Heart right ventricle (tissue), 16 donors: Measurements from ENCODE around the gene BIRC7. TPM values are rescaled to one million over a fixed set of nuclear protein-coding genes. Genes with fewer than 3 reads are reported as not detected.

Experiments
- ATAC-seq, 8 donors: fragments of 200-7000 bp; cut with Tn5 transposase; one replicate each; pipeline ENCODE4 v1.9.1; 2020; ENCODE audit warnings: mild to moderate bottlenecking in 8 of 8, moderate library complexity in 8 of 8, moderate number of reproducible peaks in 1 of 8
- DNase-seq, 2 donors: peaks; one replicate each; pipeline ENCODE4 v3.0.0-alpha.2; 2020
- H3K27ac ChIP-seq, 10 donors: fragments of 200-600 bp; sonication (generic) in 2 of 10; one replicate each; pipeline versions ENCODE4 v1.5.0 to v1.8.0; 2020 to 2022; ENCODE audit warnings: mild to moderate bottlenecking in 3 of 10
- H3K27me3 ChIP-seq, 7 donors: fragments of 200-600 bp; one replicate each; pipeline ENCODE4 v1.8.0; 2021 to 2022; ENCODE audit warnings: mild to moderate bottlenecking in 2 of 7
- H3K36me3 ChIP-seq, 9 donors: fragments of 200-600 bp; sonication (generic) in 1 of 9; one replicate each; pipeline versions ENCODE4 v1.5.0 to v1.8.0; 2020 to 2022; ENCODE audit warnings: mild to moderate bottlenecking in 2 of 9
- H3K4me1 ChIP-seq, 9 donors: fragments of 200-600 bp; sonication (generic) in 1 of 9; one replicate each; pipeline versions ENCODE4 v1.5.0 to v1.8.0; 2020 to 2022; ENCODE audit warnings: mild to moderate bottlenecking in 4 of 9
- H3K4me3 ChIP-seq, 10 donors: fragments of 200-600 bp; sonication (generic) in 2 of 10; one replicate each; pipeline versions ENCODE4 v1.5.0 to v1.8.0; 2020 to 2022; ENCODE audit warnings: mild to moderate bottlenecking in 7 of 10, moderate library complexity in 2 of 10
- H3K9me3 ChIP-seq, 11 donors: fragments of 200-600 bp in 10 of 11; sonication (generic) in 2 of 11; one replicate each; pipeline versions ENCODE4 v1.5.0 to v1.8.0; 2013 to 2022; ENCODE audit warnings: mild to moderate bottlenecking in 2 of 11, control low read depth in 1 of 11, moderate library complexity in 1 of 11
- CTCF ChIP-seq, 9 donors: fragments of 200-600 bp; sonication (generic) in 2 of 9; IDR thresholded peaks; one replicate each; pipeline versions ENCODE4 v1.5.0 to v1.8.0; 2021 to 2022; ENCODE audit warnings: antibody characterized with exemption in 9 of 9, mild to moderate bottlenecking in 5 of 9, moderate library complexity in 1 of 9
- WGBS, 2 donors: extraction: QIAGEN DNeasy Blood & Tissue Kit; methylation state at CpG; one replicate each; pipeline ENCODE4 v1.1.7; 2013; ENCODE audit warnings: inconsistent platforms in 1 of 2; 5-methylcytosine and 5-hydroxymethylcytosine counted together
- intact Hi-C, 10 donors: fragments of 100-400 bp; cut with DNase I; formaldehyde crosslinking; loops; one replicate each; pipeline versions ENCODE4 v1.11.1 to v1.14.2; 2022
- polyA plus RNA-seq, 2 donors: library from polyadenylated mRNA; stranded (reverse); fragments of 200-250 nt; gene quantifications; one replicate each; pipeline ENCODE4 v1.2.3, GENCODE V29; 2013
- total RNA-seq, 10 donors: library from RNA; stranded (reverse); fragmentation: NEBNext Ultra II Directional in 3 of 10; extraction: Animal tissue kit (Norgen Biotek cat#: 25700) in 3 of 10; gene quantifications; one replicate each; pipeline versions ENCODE4 v1.2.1 to v1.2.4, GENCODE V29; 2021 to 2023
- donor health status: Arrhythmogenic right ventricular cardiomyopathy.
- donor health status: ischemic (EF 13 %, LVEDD 7.1; RV severe dilation, severe dysfunction).
- donor health status: healthy with polysubstance abuse.
- donor health status: DM: no; HTN: yes; CAD: no.
- donor health status: DM: no; HTN: no; CAD: no.
- donor health status: ischemic (EF 25% LVEDD 6.9; RV normal size, moderate dysfunction).
- donor health status: ischemic (EF 25% LVEDD 5.7; RV mildly dilated, moderate dysfunction).
- donor health status: healthy.
- donor health status: DM: yes; HTN: yes; CAD: no.
- donor health status: Ischemic cardiomyopathy.
- donor health status: ischemic (EF 35%, LVEDD 5.7; RV mildly dilated, moderate dysfunction).
- donor health status: nonischemic (EF 11% LVEDD 7.7; RV severe dilation, severe dysfunction).
- donor health status: DM: yes; HTN: yes; CAD: no.
- donor health status: PGD.
- donor health status: ischemic (EF 29% LVEDD 5.4; RV normal size, mild dysfunction).
- donor health status: nonischemic (EF 23%, LVEDD 6.1; RV moderate dilation, normal function).

The BIRC7 gene
- total and polyA plus RNA-seq, 12 donors = 0.21 to 2.1 (median 0.37) TPM; not detected in 7

- DNase-seq (no peak), ATAC-seq (no peak)
- Histone ChIP-seq H3K36me3 (no peaks in the 10 kb centered on the region), H3K27ac (no peak overlapping the region), H3K4me1 (peaks cover 0 to 17% (median 9%) of the 10 kb centered on the region in 9 donors), H3K9me3 (no peaks in the 10 kb centered on the region), H3K4me3 (no peak overlapping the region), H3K27me3 (peaks cover 33 to 91% (median 80%) of the 10 kb centered on the region in 7 donors)
- 63 to 64% methylated on average over 31 of the region's 31 CpGs for WGBS, 2 donors
- no peak for TF ChIP-seq CTCF (IDR thresholded peaks at IDR 0.05)
- intact Hi-C loops = no loop called here
These were observed 20.4 kb downstream of the BIRC7 start for GRCh38 chr20:63255931-63256704.

DNA sequence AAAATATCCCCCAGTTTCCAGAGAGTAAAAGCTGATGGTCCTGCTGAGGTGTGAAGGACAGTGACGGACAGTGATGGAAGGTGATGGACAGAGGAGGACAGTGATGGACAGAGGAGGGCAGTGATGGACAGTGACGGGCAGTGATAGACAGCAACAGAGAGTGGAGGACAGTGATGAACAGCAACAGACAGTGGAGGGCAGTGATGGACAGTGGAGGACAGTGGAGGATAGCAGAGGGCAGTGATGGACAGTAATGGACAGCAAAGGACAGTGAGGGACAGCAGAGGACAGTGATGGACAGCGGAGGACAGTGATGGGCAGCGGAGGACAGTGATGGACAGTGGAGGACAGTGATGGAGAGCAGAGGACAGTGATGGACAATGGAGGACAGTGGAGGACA lies 21.2 kb downstream of the BIRC7 start:
- TF ChIP-seq CTCF (IDR thresholded peaks at IDR 0.05) = no peak
- Histone ChIP-seq H3K4me3 (no peak overlapping the region), H3K27me3 (peaks cover 31 to 92% (median 82%) of the 10 kb centered on the region in 7 donors), H3K36me3 (no peaks in the 10 kb centered on the region), H3K27ac (no peak overlapping the region), H3K4me1 (peaks cover 0 to 17% (median 9%) of the 10 kb centered on the region in 9 donors), H3K9me3 (no peaks in the 10 kb centered on the region)
- intact Hi-C loops = no loop called here
- WGBS, 2 donors = 91 to 93% methylated on average over 4 of the region's 4 CpGs
- ATAC-seq (no peak), DNase-seq (no peak)

DNA sequence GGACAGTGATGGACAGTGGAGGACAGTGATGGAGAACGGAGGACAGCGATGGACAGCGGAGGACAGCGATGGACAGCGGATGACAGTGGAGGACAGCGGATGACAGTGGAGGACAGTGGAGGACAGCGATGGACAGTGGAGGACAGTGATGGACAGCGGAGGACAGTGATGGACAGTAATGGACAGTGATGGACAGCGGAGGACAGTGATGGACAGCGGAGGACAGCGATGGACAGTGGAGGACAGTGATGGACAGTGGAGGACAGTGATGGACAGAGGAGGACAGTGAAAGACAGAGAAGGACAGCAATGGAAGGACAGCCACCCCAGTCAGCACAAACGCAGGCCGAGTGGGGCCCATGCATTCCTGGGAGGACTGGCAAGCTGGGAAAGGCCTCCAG lies 21.9 kb downstream of the BIRC7 start:
- TF ChIP-seq CTCF (IDR thresholded peaks at IDR 0.05) = no peak
- DNase-seq (no peak), ATAC-seq (no peak)
- Histone ChIP-seq H3K4me3 (no peak overlapping the region), H3K9me3 (no peaks in the 10 kb centered on the region), H3K27ac (no peak overlapping the region), H3K27me3 (peaks cover 25 to 92% (median 79%) of the 10 kb centered on the region in 7 donors), H3K4me1 (peaks cover 0 to 17% (median 9%) of the 10 kb centered on the region in 9 donors), H3K36me3 (no peaks in the 10 kb centered on the region)
- WGBS, 2 donors = 94 to 96% methylated on average over 13 of the region's 13 CpGs
- intact Hi-C loops = no loop called here

GRCh38 chr20:63258781-63259180 lies 23.1 kb downstream of the BIRC7 start:
- peaks cover 0 to 8% (median under 1%) of the 10 kb centered on the region in 9 donors for H3K4me1 ChIP-seq
- H3K4me3 ChIP-seq = no peak overlapping the region
- H3K9me3 ChIP-seq = no peaks in the 10 kb centered on the region
- peaks cover 20 to 91% (median 78%) of the 10 kb centered on the region in 7 donors for H3K27me3 ChIP-seq
- 39% methylated on average over 8 of the region's 8 CpGs for whole genome bisulfite sequencing, 2 donors
- H3K36me3 ChIP-seq = no peaks in the 10 kb centered on the region
- DNase-seq (no peak), ATAC-seq (no peak)
- no peak for TF ChIP-seq CTCF (IDR thresholded peaks at IDR 0.05)
- H3K27ac ChIP-seq = no peak overlapping the region
- intact Hi-C loops = no loop called here
